ENCODE data around the gene PRSS12. TPM values are rescaled to one million over a fixed set of nuclear protein-coding genes. Genes with fewer than 3 reads are reported as not detected.

PRSS12 gene
- total RNA-seq, 1 experiment from 2014 or later, result 0.23 TPM

GRCh38 chr4:118335774-118336173 is 17.0 kb downstream of the PRSS12 start:
- intact Hi-C loops (cut with micrococcal nuclease; ENCODE audit: unreplicated experiment), result no loop called here
- no peaks in the 10 kb centered on the region for H3K36me3 ChIP-seq (ENCODE audit: control insufficient read depth, insufficient read depth, low read length)
- BruUV-seq (replicated peaks), result no TSS peak
- CTCF ChIA-PET, result no interaction called here
- no peaks in the 10 kb centered on the region for H3K27me3 ChIP-seq (ENCODE audit: control insufficient read depth, insufficient read depth, low read length)
- POLR2A ChIA-PET, result no interaction called here
- H3K9me3 ChIP-seq (ENCODE audit: control insufficient read depth, insufficient read depth, low read depth, low read length), result no peaks in the 10 kb centered on the region
- no peak for TF ChIP-seq CTCF (IDR thresholded peaks at IDR 0.05)
- no peak for TF ChIP-seq SIN3A (IDR thresholded peaks at IDR 0.05; ENCODE audit: borderline replicate concordance, insufficient read depth, low read depth, low read length)
- TF ChIP-seq POLR2AphosphoS5 (IDR thresholded peaks at IDR 0.05; ENCODE audit: low read depth, low read length), result no peak
- no peak for TF ChIP-seq TCF7L2 (IDR thresholded peaks at IDR 0.05; ENCODE audit: low read depth, low read length)
- no peak for TF ChIP-seq REST (IDR thresholded peaks at IDR 0.05; ENCODE audit: insufficient read depth in 1 of 2, low read depth in 2 of 2, low read length in 1 of 2)
- H3K4me3 ChIP-seq (ENCODE audit: low read depth in 2 of 2, low read length in 2 of 2), result no peak overlapping the region
- in situ Hi-C loops (cut with HindIII; ENCODE audit: low pct_unique_long_range_greater_than_20kb, low sequenced_read_pairs), result no loop called here
- ATAC-seq, result no peak
- DNase-seq (ENCODE audit: low read depth, low spot score), result no peak
- H3K27ac ChIP-seq (ENCODE audit: low read length), result no peak overlapping the region
- no peaks in the 10 kb centered on the region for H3K4me1 ChIP-seq (ENCODE audit: control insufficient read depth, insufficient read depth, low read length)

- H3K36me3 ChIP-seq (ENCODE audit: control insufficient read depth, insufficient read depth, low read length), result no peaks in the 10 kb centered on the region
- CTCF ChIA-PET, result no interaction called here
- H3K27me3 ChIP-seq (ENCODE audit: control insufficient read depth, insufficient read depth, low read length), result no peaks in the 10 kb centered on the region
- TF ChIP-seq REST (IDR thresholded peaks at IDR 0.05; ENCODE audit: insufficient read depth in 1 of 2, low read depth in 2 of 2, low read length in 1 of 2) (no peak), TCF7L2 (IDR thresholded peaks at IDR 0.05; ENCODE audit: low read depth, low read length) (no peak), SIN3A (IDR thresholded peaks at IDR 0.05; ENCODE audit: borderline replicate concordance, insufficient read depth, low read depth, low read length) (no peak), POLR2AphosphoS5 (IDR thresholded peaks at IDR 0.05; ENCODE audit: low read depth, low read length) (no peak), CTCF (IDR thresholded peaks at IDR 0.05) (no peak)
- POLR2A ChIA-PET, result no interaction called here
- intact Hi-C loops (cut with micrococcal nuclease; ENCODE audit: unreplicated experiment), result no loop called here
- no peak overlapping the region for H3K27ac ChIP-seq (ENCODE audit: low read length)
- H3K9me3 ChIP-seq (ENCODE audit: control insufficient read depth, insufficient read depth, low read depth, low read length), result no peaks in the 10 kb centered on the region
- no TSS peak for BruUV-seq (replicated peaks)
- H3K4me1 ChIP-seq (ENCODE audit: control insufficient read depth, insufficient read depth, low read length), result no peaks in the 10 kb centered on the region
- in situ Hi-C loops (cut with HindIII; ENCODE audit: low pct_unique_long_range_greater_than_20kb, low sequenced_read_pairs), result no loop called here
- no peak overlapping the region for H3K4me3 ChIP-seq (ENCODE audit: low read depth in 2 of 2, low read length in 2 of 2)
- ATAC-seq, result no peak
- no peak for DNase-seq (ENCODE audit: low read depth, low spot score)
These were observed 17.5 kb downstream of the PRSS12 start for GRCh38 chr4:118335324-118335723.
